Heart right ventricle (tissue), 16 donors: Measurements from ENCODE around the gene KLF7. TPM values are rescaled to one million over a fixed set of nuclear protein-coding genes. Genes with fewer than 3 reads are reported as not detected.
A peak's percentile ranks its signal among the peaks of the same experiment; 100 is the strongest.

ENCODE experiments used
- ATAC-seq, 8 donors: fragments of 200-7000 bp; cut with Tn5 transposase; one replicate each; pipeline ENCODE4 v1.9.1; 2020; ENCODE audit warnings: mild to moderate bottlenecking in 8 of 8, moderate library complexity in 8 of 8, moderate number of reproducible peaks in 1 of 8
- DNase-seq, 2 donors: peaks; one replicate each; pipeline ENCODE4 v3.0.0-alpha.2; 2020
- H3K27ac ChIP-seq, 10 donors: fragments of 200-600 bp; sonication (generic) in 2 of 10; one replicate each; pipeline versions ENCODE4 v1.5.0 to v1.8.0; 2020 to 2022; ENCODE audit warnings: mild to moderate bottlenecking in 3 of 10
- H3K27me3 ChIP-seq, 7 donors: fragments of 200-600 bp; one replicate each; pipeline ENCODE4 v1.8.0; 2021 to 2022; ENCODE audit warnings: mild to moderate bottlenecking in 2 of 7
- H3K36me3 ChIP-seq, 9 donors: fragments of 200-600 bp; sonication (generic) in 1 of 9; one replicate each; pipeline versions ENCODE4 v1.5.0 to v1.8.0; 2020 to 2022; ENCODE audit warnings: mild to moderate bottlenecking in 2 of 9
- H3K4me1 ChIP-seq, 9 donors: fragments of 200-600 bp; sonication (generic) in 1 of 9; one replicate each; pipeline versions ENCODE4 v1.5.0 to v1.8.0; 2020 to 2022; ENCODE audit warnings: mild to moderate bottlenecking in 4 of 9
- H3K4me3 ChIP-seq, 10 donors: fragments of 200-600 bp; sonication (generic) in 2 of 10; one replicate each; pipeline versions ENCODE4 v1.5.0 to v1.8.0; 2020 to 2022; ENCODE audit warnings: mild to moderate bottlenecking in 7 of 10, moderate library complexity in 2 of 10
- H3K9me3 ChIP-seq, 11 donors: fragments of 200-600 bp in 10 of 11; sonication (generic) in 2 of 11; one replicate each; pipeline versions ENCODE4 v1.5.0 to v1.8.0; 2013 to 2022; ENCODE audit warnings: mild to moderate bottlenecking in 2 of 11, control low read depth in 1 of 11, moderate library complexity in 1 of 11
- WGBS, 2 donors: extraction: QIAGEN DNeasy Blood & Tissue Kit; methylation state at CpG; one replicate each; pipeline ENCODE4 v1.1.7; 2013; ENCODE audit warnings: inconsistent platforms in 1 of 2; 5-methylcytosine and 5-hydroxymethylcytosine counted together
- intact Hi-C, 10 donors: fragments of 100-400 bp; cut with DNase I; formaldehyde crosslinking; loops; one replicate each; pipeline versions ENCODE4 v1.11.1 to v1.14.2; 2022
- polyA plus RNA-seq, 2 donors: library from polyadenylated mRNA; stranded (reverse); fragments of 200-250 nt; gene quantifications; one replicate each; pipeline ENCODE4 v1.2.3, GENCODE V29; 2013
- total RNA-seq, 10 donors: library from RNA; stranded (reverse); fragmentation: NEBNext Ultra II Directional in 3 of 10; extraction: Animal tissue kit (Norgen Biotek cat#: 25700) in 3 of 10; gene quantifications; one replicate each; pipeline versions ENCODE4 v1.2.1 to v1.2.4, GENCODE V29; 2021 to 2023
- TF ChIP-seq, protein P1 (sequence below), 9 donors: fragments of 200-600 bp; sonication (generic) in 2 of 9; IDR thresholded peaks; one replicate each; pipeline versions ENCODE4 v1.5.0 to v1.8.0; 2021 to 2022; ENCODE audit warnings: antibody characterized with exemption in 9 of 9, mild to moderate bottlenecking in 5 of 9, moderate library complexity in 1 of 9
- donor health status: Arrhythmogenic right ventricular cardiomyopathy.
- donor health status: ischemic (EF 13 %, LVEDD 7.1; RV severe dilation, severe dysfunction).
- donor health status: healthy with polysubstance abuse.
- donor health status: DM: no; HTN: yes; CAD: no.
- donor health status: DM: no; HTN: no; CAD: no.
- donor health status: ischemic (EF 25% LVEDD 6.9; RV normal size, moderate dysfunction).
- donor health status: ischemic (EF 25% LVEDD 5.7; RV mildly dilated, moderate dysfunction).
- donor health status: healthy.
- donor health status: DM: yes; HTN: yes; CAD: no.
- donor health status: Ischemic cardiomyopathy.
- donor health status: ischemic (EF 35%, LVEDD 5.7; RV mildly dilated, moderate dysfunction).
- donor health status: nonischemic (EF 11% LVEDD 7.7; RV severe dilation, severe dysfunction).
- donor health status: DM: yes; HTN: yes; CAD: no.
- donor health status: PGD.
- donor health status: ischemic (EF 29% LVEDD 5.4; RV normal size, mild dysfunction).
- donor health status: nonischemic (EF 23%, LVEDD 6.1; RV moderate dilation, normal function).

The KLF7 gene
- total and polyA plus RNA-seq, 12 donors = 5.0 to 51.8 (median 27.9) TPM

DNA sequence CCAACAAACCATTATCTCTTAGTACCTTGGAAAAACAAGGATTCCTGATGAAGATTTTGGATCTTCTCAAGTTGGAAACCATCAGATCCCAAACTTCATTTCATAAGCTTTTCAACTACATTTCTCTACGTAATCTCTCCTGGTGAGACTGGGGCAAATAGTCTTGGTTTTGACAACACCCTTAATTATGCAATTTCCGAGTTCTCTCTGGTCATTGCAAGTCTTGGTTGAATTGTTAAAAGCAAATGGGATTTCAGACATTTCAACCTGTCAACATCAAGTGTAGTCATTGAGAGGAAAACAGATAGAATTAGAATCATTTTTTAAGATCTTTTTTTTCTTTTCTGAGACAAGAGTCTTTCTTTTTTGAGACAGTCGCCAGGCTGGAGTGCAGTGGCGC is 26.2 kb downstream of the KLF7 start:
- 82 to 94% methylated on average over 4 of the region's 4 CpGs for WGBS, 2 donors
- no peaks in the 10 kb centered on the region for H3K27me3 ChIP-seq
- ATAC-seq = no peak

DNA sequence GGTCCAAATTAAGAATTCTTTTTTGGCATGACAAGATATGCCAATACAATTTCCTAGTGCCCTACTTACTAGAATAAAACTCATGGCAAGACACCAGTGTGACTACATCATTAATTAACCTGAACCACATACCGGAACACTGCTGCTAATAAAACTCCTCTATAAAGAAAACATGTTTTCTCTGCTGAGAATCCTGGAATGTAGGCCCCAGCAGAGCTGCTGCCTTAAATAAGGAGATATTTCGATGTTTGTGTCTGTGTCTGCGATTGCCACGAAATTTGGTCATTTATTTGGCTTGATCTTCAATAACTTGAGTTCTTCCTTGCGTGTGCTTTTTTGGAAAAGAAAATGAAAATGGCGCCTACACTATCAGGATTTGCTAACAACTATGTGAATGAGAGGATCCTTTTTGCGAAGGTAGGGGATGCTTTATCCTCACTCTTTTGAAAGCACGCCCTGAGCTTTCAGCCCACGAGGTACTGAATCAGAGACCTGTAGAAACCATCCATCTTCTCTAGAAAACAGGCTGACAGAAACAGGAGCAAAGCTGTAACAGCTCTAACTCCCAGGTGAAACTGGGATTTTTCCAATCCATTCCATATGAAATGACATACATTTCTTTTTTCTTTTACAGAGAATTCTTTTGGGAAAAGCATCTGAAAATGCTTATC is 27.0 kb downstream of the KLF7 start:
- ATAC-seq (no peak), DNase-seq (no peak)
- peak overlapping the region in 9 of 10 donors; percentile 19 to 94 (median 91) for H3K27ac ChIP-seq
- peaks cover 0 to 6% (median 0%) of the 10 kb centered on the region in 9 donors for H3K36me3 ChIP-seq
- H3K9me3 ChIP-seq = no peaks in the 10 kb centered on the region
- no peaks in the 10 kb centered on the region for H3K27me3 ChIP-seq
- peaks cover 38 to 100% (median 97%) of the 10 kb centered on the region in 9 donors for H3K4me1 ChIP-seq
- WGBS, 2 donors = 81 to 82% methylated on average over 9 of the region's 9 CpGs
- intact Hi-C loops = loop anchor here in 1 of 10 donors (10.0 kb wide), 1 partner anchor 154 kb away; no protein-coding TSS in a partner anchor
- TF ChIP-seq, protein P1, sequence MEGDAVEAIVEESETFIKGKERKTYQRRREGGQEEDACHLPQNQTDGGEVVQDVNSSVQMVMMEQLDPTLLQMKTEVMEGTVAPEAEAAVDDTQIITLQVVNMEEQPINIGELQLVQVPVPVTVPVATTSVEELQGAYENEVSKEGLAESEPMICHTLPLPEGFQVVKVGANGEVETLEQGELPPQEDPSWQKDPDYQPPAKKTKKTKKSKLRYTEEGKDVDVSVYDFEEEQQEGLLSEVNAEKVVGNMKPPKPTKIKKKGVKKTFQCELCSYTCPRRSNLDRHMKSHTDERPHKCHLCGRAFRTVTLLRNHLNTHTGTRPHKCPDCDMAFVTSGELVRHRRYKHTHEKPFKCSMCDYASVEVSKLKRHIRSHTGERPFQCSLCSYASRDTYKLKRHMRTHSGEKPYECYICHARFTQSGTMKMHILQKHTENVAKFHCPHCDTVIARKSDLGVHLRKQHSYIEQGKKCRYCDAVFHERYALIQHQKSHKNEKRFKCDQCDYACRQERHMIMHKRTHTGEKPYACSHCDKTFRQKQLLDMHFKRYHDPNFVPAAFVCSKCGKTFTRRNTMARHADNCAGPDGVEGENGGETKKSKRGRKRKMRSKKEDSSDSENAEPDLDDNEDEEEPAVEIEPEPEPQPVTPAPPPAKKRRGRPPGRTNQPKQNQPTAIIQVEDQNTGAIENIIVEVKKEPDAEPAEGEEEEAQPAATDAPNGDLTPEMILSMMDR (IDR thresholded peaks at IDR 0.05) = no peak
- H3K4me3 ChIP-seq = no peak overlapping the region

More for the DNA sequence above, 26.2 kb downstream of the KLF7 start:
- no peak for DNase-seq
- Histone ChIP-seq H3K27ac (peak overlapping the region in 9 of 10 donors; percentile 7 to 94 (median 85)), H3K4me3 (no peak overlapping the region), H3K9me3 (no peaks in the 10 kb centered on the region), H3K36me3 (peaks cover 0 to 6% (median 0%) of the 10 kb centered on the region in 9 donors), H3K4me1 (peaks cover 39 to 100% (median 98%) of the 10 kb centered on the region in 9 donors)
- intact Hi-C loops = loop anchor here in 1 of 10 donors (10.0 kb wide), 1 partner anchor 155 kb away; no protein-coding TSS in a partner anchor
- TF ChIP-seq, protein P1 (IDR thresholded peaks at IDR 0.05) = no peak

DNA sequence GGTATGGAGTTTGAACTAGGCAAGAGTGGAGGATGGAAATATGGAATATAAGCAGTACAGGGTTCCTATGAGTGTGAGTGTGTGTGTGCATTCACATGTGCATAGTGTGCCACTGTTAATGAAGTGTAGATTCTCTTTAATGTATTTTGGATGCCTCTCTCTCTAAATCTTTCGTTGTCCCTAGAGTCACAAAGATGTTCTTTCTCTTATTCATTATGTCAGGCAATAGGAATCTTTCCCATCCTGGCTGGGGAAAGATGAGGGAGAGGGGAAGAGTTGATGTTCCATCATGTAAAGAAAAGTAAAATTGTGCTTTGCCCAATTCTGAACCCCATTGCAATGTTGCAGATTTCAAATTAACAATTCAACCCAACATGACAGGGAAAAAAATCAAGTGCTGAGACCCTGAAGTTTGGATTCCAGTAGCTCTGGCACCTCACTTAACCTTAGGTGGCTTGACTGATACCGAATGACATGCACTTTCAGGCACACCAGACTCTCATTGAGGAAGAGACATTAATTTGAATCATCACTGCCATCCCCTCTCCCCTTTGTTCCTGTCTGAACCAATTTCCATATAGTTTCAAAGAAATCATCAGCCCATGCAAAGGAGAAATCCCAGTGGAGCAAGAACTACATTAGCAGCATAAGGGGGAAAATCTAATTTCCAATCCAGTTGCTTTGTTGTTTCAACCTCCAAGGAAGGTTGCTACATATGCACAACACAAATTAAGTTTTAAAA is 28.0 kb downstream of the KLF7 start:
- TF ChIP-seq, protein P1 (IDR thresholded peaks at IDR 0.05) = no peak
- ATAC-seq (no peak), DNase-seq (no peak)
- Histone ChIP-seq H3K4me1 (peaks cover 38 to 100% (median 97%) of the 10 kb centered on the region in 9 donors), H3K27ac (peak overlapping the region in 8 of 10 donors; percentile 45 to 94 (median 92)), H3K4me3 (no peak overlapping the region), H3K36me3 (peaks cover 0 to 6% (median 0%) of the 10 kb centered on the region in 9 donors), H3K27me3 (no peaks in the 10 kb centered on the region), H3K9me3 (no peaks in the 10 kb centered on the region)
- 55 to 58% methylated on average over 2 of the region's 2 CpGs for WGBS, 2 donors
- intact Hi-C loops = loop anchor here in 1 of 10 donors (10.0 kb wide), 1 partner anchor 153 kb away; no protein-coding TSS in a partner anchor

DNA sequence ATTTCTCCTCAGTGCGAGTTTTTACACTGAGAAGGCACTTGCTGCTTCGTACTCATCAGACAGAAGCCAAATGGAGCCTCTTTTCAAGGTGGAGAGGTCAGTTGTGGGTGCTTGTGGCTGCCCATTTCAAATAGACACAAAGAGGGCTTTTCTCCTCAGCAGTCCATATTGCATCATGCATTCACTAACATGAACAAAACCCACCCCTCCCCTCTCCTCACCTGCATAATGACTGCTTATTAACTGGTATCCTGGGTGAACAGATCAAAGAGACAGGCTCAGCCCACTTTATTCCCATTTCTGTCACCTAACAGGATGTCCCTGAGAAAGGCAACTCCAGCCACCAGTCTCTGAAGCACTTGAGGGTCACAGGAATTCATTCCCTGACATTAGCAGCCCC is 28.9 kb downstream of the KLF7 start:
- Histone ChIP-seq H3K4me3 (no peak overlapping the region), H3K27ac (peak overlapping the region in 9 of 10 donors; percentile 45 to 94 (median 89)), H3K9me3 (no peaks in the 10 kb centered on the region), H3K27me3 (no peaks in the 10 kb centered on the region), H3K4me1 (peaks cover 38 to 100% (median 97%) of the 10 kb centered on the region in 9 donors), H3K36me3 (peaks cover 0 to 6% (median 0%) of the 10 kb centered on the region in 9 donors)
- no peak for DNase-seq
- no peak for ATAC-seq
- intact Hi-C loops = loop anchor here in 1 of 10 donors (10.0 kb wide), 1 partner anchor 152 kb away; no protein-coding TSS in a partner anchor
- WGBS, 2 donors = 89 to 90% methylated on average over 2 of the region's 2 CpGs
- TF ChIP-seq, protein P1 (IDR thresholded peaks at IDR 0.05) = no peak
